HEK293 (cell line): ENCODE measurements around the gene TUBE1.

ENCODE experiments used
- ZBTB8A ChIP-seq: fragments of 450-650 bp; formaldehyde crosslinking; IDR thresholded peaks from 2 replicates; pipeline ENCODE4 v1.5.1; 2016; ENCODE audit warnings: missing biosample characterization, missing genetic modification characterization
- ZFP37 ChIP-seq: fragments of 450-650 bp; formaldehyde crosslinking; IDR thresholded peaks from 2 replicates; pipeline ENCODE4 v1.5.1; 2016; ENCODE audit warnings: missing biosample characterization, missing genetic modification characterization
- ZNF335 ChIP-seq: fragments of 450-650 bp; formaldehyde crosslinking; conservative IDR thresholded peaks from 2 replicates; pipeline ENCODE4 v1.5.1; 2016; ENCODE audit warnings: missing biosample characterization, missing genetic modification characterization
- ZNF37A ChIP-seq: fragments of 450-650 bp; IDR thresholded peaks from 2 replicates; pipeline ENCODE4 v1.5.1; 2018; ENCODE audit warnings: missing biosample characterization, missing genetic modification characterization
- ZNF416 ChIP-seq: fragments of 450-650 bp; formaldehyde crosslinking; IDR thresholded peaks from 2 replicates; pipeline ENCODE4 v1.5.1; 2016; ENCODE audit warnings: missing biosample characterization, missing genetic modification characterization
- ZNF555 ChIP-seq: fragments of 450-650 bp; formaldehyde crosslinking; conservative IDR thresholded peaks from 2 replicates; pipeline ENCODE4 v1.5.1; 2017; ENCODE audit warnings: missing biosample characterization, mild to moderate bottlenecking, missing genetic modification characterization, inconsistent platforms
- ZSCAN16 ChIP-seq: fragments of 450-650 bp; formaldehyde crosslinking; IDR thresholded peaks from 2 replicates; pipeline ENCODE4 v1.5.1; 2016; ENCODE audit warnings: missing biosample characterization, missing genetic modification characterization
- TF ChIP-seq, protein P1 (sequence below): fragments of 450-650 bp; formaldehyde crosslinking; IDR thresholded peaks from 2 replicates; pipeline ENCODE4 v1.5.1; 2016; ENCODE audit warnings: missing biosample characterization, missing genetic modification characterization
- TF ChIP-seq, protein P2 (sequence below): fragments of 450-650 bp; formaldehyde crosslinking; IDR thresholded peaks from 2 replicates; pipeline ENCODE4 v1.5.1; 2016; ENCODE audit warnings: missing biosample characterization, missing genetic modification characterization
- TF ChIP-seq, protein P3 (sequence below): fragments of 450-650 bp; formaldehyde crosslinking; IDR thresholded peaks from 2 replicates; pipeline ENCODE4 v1.5.1; 2016; ENCODE audit warnings: missing biosample characterization, missing genetic modification characterization

DNA sequence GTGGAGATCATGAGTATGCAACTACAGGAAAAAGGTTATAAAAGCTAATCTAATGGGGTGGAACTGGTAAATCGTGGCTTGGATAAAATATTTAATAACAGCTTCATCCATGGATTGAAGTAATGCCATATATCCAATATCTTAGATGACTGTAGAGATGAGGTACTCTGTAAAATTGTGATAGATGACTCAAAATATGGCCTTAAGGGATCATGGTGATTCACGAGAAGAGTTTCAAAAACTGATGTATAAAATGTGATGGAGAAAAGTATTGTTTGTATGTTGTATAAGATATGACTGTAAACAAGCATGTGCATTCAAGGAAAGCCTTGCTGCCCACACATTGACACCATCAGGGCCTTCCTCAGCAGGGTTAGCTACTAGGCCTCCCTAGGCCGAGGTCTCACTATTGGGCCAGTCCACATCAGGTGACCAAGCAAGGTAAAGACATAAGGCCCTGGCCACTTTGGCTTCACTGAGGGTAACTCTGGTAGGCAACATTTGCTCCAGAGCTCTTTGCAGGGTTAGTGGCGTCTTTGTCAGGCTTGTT lies 51.1 kb downstream of the TUBE1 start:
- TF ChIP-seq ZSCAN16 (tag by site-specific recombination) (no peak), ZBTB8A (tag by site-specific recombination) (no peak), ZNF335 (tag by site-specific recombination) (no peak), ZNF37A (no peak), ZNF416 (tag by site-specific recombination) (no peak), ZFP37 (tag by site-specific recombination) (no peak), ZNF555 (tag by site-specific recombination) (no peak)
- TF ChIP-seq, protein P1, sequence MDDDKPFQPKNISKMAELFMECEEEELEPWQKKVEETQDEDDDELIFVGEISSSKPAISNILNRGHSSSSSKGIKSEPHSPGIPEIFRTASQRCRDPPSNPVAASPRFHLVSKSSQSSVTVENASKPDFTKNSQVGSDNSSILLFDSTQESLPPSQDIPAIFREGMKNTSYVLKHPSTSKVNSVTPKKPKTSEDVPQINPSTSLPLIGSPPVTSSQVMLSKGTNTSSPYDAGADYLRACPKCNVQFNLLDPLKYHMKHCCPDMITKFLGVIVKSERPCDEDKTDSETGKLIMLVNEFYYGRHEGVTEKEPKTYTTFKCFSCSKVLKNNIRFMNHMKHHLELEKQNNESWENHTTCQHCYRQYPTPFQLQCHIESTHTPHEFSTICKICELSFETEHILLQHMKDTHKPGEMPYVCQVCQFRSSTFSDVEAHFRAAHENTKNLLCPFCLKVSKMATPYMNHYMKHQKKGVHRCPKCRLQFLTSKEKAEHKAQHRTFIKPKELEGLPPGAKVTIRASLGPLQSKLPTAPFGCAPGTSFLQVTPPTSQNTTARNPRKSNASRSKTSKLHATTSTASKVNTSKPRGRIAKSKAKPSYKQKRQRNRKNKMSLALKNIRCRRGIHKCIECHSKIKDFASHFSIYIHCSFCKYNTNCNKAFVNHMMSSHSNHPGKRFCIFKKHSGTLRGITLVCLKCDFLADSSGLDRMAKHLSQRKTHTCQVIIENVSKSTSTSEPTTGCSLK (tag by site-specific recombination) = no peak
- TF ChIP-seq, protein P2, sequence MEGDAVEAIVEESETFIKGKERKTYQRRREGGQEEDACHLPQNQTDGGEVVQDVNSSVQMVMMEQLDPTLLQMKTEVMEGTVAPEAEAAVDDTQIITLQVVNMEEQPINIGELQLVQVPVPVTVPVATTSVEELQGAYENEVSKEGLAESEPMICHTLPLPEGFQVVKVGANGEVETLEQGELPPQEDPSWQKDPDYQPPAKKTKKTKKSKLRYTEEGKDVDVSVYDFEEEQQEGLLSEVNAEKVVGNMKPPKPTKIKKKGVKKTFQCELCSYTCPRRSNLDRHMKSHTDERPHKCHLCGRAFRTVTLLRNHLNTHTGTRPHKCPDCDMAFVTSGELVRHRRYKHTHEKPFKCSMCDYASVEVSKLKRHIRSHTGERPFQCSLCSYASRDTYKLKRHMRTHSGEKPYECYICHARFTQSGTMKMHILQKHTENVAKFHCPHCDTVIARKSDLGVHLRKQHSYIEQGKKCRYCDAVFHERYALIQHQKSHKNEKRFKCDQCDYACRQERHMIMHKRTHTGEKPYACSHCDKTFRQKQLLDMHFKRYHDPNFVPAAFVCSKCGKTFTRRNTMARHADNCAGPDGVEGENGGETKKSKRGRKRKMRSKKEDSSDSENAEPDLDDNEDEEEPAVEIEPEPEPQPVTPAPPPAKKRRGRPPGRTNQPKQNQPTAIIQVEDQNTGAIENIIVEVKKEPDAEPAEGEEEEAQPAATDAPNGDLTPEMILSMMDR = no peak
- TF ChIP-seq, protein P3, sequence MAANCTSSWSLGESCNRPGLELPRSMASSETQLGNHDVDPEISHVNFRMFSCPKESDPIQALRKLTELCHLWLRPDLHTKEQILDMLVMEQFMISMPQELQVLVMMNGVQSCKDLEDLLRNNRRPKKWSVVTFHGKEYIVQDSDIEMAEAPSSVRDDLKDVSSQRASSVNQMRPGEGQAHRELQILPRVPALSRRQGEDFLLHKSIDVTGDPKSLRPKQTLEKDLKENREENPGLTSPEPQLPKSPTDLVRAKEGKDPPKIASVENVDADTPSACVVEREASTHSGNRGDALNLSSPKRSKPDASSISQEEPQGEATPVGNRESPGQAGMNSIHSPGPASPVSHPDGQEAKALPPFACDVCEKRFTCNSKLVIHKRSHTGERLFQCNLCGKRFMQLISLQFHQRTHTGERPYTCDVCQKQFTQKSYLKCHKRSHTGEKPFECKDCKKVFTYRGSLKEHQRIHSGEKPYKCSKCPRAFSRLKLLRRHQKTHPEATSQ (tag by site-specific recombination) = no peak
